Measurements from ENCODE around the gene MED27.

The MED27 gene

DNA sequence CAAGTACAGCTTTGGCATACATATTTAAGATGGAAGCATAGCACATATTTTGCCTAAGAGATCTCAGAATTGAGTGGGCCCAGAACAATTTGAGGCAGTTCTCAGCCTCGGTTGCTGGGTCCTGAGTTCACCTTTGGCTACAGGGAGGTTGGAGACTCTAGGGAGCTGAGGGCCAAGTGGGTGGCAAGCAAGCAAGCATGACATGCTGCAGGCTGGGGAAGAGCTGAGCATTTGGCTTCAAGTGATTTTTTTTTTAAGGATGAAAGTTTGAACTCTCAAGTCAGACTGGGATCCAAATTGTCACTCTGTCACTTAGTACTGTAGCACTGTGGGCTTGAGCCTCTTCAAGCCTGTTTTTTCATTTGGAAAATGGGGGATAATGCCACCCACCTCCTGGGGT is 160.5 kb downstream of the MED27 start:
- 86 to 93% methylated on average over 1 of the region's 1 CpG for WGBS, 2 experiments
- Histone ChIP-seq H3K4me1 (ENCODE audit: control insufficient read depth, insufficient read depth, low read length) (no peaks in the 10 kb centered on the region), H3K9me3 (ENCODE audit: control insufficient read depth, low read length) (no peaks in the 10 kb centered on the region), H3K4me3 (ENCODE audit: insufficient read depth, low read depth, low read length) (no peak overlapping the region), H3K27me3 (ENCODE audit: control insufficient read depth, insufficient read depth, low read length, poor library complexity, severe bottlenecking) (no peaks in the 10 kb centered on the region), H3K27ac (ENCODE audit: insufficient read depth, low read depth, low read length, poor library complexity, severe bottlenecking) (no peak overlapping the region), H3K36me3 (ENCODE audit: control insufficient read depth, insufficient read depth, low read length) (no peaks in the 10 kb centered on the region)

DNA sequence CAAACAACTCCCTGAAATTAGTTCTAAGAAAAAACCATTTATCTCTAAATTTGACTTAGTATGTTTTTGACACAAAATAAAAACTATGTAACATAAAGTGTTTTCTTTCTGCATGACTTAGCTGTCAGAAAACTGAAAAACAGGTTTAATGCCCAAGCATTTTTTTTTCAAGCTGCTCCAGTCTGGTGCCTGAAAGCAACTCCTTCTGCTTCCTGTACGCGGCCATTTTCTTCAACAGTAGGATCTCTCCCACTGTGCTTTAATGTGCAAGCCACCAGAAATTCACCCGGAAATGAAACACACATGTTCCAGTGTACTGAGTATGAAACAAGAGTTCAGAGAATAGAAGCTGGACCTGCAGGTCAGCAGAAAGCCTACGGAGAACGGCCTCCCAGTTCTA is 161.2 kb downstream of the MED27 start:
- WGBS, 2 experiments, result 89 to 93% methylated on average over 5 of the region's 5 CpGs
- Histone ChIP-seq H3K36me3 (ENCODE audit: control insufficient read depth, insufficient read depth, low read length) (no peaks in the 10 kb centered on the region), H3K9me3 (ENCODE audit: control insufficient read depth, low read length) (no peaks in the 10 kb centered on the region), H3K4me1 (ENCODE audit: control insufficient read depth, insufficient read depth, low read length) (no peaks in the 10 kb centered on the region), H3K4me3 (ENCODE audit: insufficient read depth, low read depth, low read length) (no peak overlapping the region), H3K27me3 (ENCODE audit: control insufficient read depth, insufficient read depth, low read length, poor library complexity, severe bottlenecking) (no peaks in the 10 kb centered on the region), H3K27ac (ENCODE audit: insufficient read depth, low read depth, low read length, poor library complexity, severe bottlenecking) (no peak overlapping the region)

- WGBS, 2 experiments, result 93 to 97% methylated on average over 2 of the region's 2 CpGs
Observed at GRCh38 chr9:131917009-131917408, 162.7 kb downstream of the MED27 start.

DNA sequence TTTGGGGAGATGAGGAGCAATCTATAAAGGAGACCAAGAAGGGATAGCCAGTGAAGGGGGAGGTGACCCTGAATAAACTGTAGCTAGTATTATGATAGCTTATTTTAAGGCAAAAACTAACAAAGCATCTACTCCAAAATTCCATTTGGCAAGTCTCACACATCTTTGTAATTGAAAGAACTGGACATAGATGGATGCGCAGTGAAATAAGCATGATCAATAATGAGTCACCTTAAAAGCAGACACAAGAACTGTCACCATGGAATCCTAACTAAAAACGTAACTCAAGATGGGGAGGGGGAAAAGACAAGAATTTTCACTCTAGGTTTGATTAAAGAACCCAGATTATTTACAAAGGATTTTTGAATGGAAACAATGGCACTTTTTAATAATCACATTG is 164.5 kb downstream of the MED27 start:
- Histone ChIP-seq H3K27me3 (ENCODE audit: control insufficient read depth, insufficient read depth, low read length, poor library complexity, severe bottlenecking) (no peaks in the 10 kb centered on the region), H3K4me1 (ENCODE audit: control insufficient read depth, insufficient read depth, low read length) (peaks cover 4% of the 10 kb centered on the region), H3K36me3 (ENCODE audit: control insufficient read depth, insufficient read depth, low read length) (no peaks in the 10 kb centered on the region), H3K9me3 (ENCODE audit: control insufficient read depth, low read length) (no peaks in the 10 kb centered on the region), H3K27ac (ENCODE audit: insufficient read depth, low read depth, low read length, poor library complexity, severe bottlenecking) (no peak overlapping the region), H3K4me3 (ENCODE audit: insufficient read depth, low read depth, low read length) (no peak overlapping the region)
- WGBS, 2 experiments, result 93 to 100% methylated on average over 1 to 2 of the region's 2 CpGs

More at GRCh38 chr9:131917009-131917408, 162.7 kb downstream of the MED27 start:
- no peaks in the 10 kb centered on the region for H3K36me3 ChIP-seq (ENCODE audit: control insufficient read depth, insufficient read depth, low read length)
- no peak overlapping the region for H3K27ac ChIP-seq (ENCODE audit: insufficient read depth, low read depth, low read length, poor library complexity, severe bottlenecking)
- H3K9me3 ChIP-seq (ENCODE audit: control insufficient read depth, low read length), result no peaks in the 10 kb centered on the region
- no peaks in the 10 kb centered on the region for H3K4me1 ChIP-seq (ENCODE audit: control insufficient read depth, insufficient read depth, low read length)
- H3K4me3 ChIP-seq (ENCODE audit: insufficient read depth, low read depth, low read length), result no peak overlapping the region
- no peaks in the 10 kb centered on the region for H3K27me3 ChIP-seq (ENCODE audit: control insufficient read depth, insufficient read depth, low read length, poor library complexity, severe bottlenecking)

DNA sequence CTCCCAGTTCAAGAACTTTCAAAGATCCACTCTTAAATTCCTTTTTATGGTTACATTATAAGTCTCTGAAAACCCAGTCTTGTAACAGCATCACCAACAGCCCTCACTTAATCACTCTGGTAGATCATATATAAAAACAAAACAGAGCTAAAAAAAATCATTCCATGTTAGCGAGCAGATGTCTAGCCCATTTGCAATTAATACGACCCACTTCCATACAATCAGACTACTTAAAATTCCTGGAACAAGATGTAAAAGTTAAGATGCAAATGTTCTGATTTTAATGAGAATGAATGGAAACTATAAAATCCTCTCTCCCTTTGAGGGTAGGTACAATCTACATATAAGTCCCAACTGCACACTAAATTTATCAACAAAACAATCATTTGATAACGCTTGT is 167.0 kb downstream of the MED27 start:
- H3K9me3 ChIP-seq (ENCODE audit: control insufficient read depth, low read length), result no peaks in the 10 kb centered on the region
- no peak overlapping the region for H3K27ac ChIP-seq (ENCODE audit: insufficient read depth, low read depth, low read length, poor library complexity, severe bottlenecking)
- peaks cover 4% of the 10 kb centered on the region for H3K4me1 ChIP-seq (ENCODE audit: control insufficient read depth, insufficient read depth, low read length)
- no peak overlapping the region for H3K4me3 ChIP-seq (ENCODE audit: insufficient read depth, low read depth, low read length)
- no peaks in the 10 kb centered on the region for H3K36me3 ChIP-seq (ENCODE audit: control insufficient read depth, insufficient read depth, low read length)
- WGBS, 2 experiments, result 92 to 100% methylated on average over 1 to 3 of the region's 3 CpGs
- no peaks in the 10 kb centered on the region for H3K27me3 ChIP-seq (ENCODE audit: control insufficient read depth, insufficient read depth, low read length, poor library complexity, severe bottlenecking)

DNA sequence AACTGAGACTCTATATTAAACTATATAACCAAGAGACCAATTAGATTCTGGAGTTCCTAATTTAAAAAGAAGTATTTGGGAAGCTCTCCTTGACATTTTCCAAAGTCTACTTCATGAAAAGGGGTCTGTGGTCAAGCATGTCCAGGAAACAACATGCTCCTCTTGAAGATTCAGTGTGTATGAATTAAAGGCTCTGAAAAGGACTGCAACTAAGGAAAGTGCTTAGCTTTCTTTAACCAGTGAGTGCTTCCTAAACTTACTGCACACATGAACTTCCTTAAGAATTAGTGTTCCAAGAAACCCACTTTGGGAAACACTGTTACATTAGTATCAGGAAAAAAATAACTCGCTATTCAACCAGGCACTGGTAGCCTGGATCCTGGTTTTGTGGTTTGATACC is 167.6 kb downstream of the MED27 start:
- peaks cover 4% of the 10 kb centered on the region for H3K4me1 ChIP-seq (ENCODE audit: control insufficient read depth, insufficient read depth, low read length)
- no peaks in the 10 kb centered on the region for H3K9me3 ChIP-seq (ENCODE audit: control insufficient read depth, low read length)
- H3K27ac ChIP-seq (ENCODE audit: insufficient read depth, low read depth, low read length, poor library complexity, severe bottlenecking), result no peak overlapping the region
- WGBS, 2 experiments, result 93% methylated on average over 1 of the region's 1 CpG
- H3K4me3 ChIP-seq (ENCODE audit: insufficient read depth, low read depth, low read length), result no peak overlapping the region
- no peaks in the 10 kb centered on the region for H3K36me3 ChIP-seq (ENCODE audit: control insufficient read depth, insufficient read depth, low read length)
- no peaks in the 10 kb centered on the region for H3K27me3 ChIP-seq (ENCODE audit: control insufficient read depth, insufficient read depth, low read length, poor library complexity, severe bottlenecking)

- no peak overlapping the region for H3K27ac ChIP-seq (ENCODE audit: insufficient read depth, low read depth, low read length, poor library complexity, severe bottlenecking)
- no peaks in the 10 kb centered on the region for H3K27me3 ChIP-seq (ENCODE audit: control insufficient read depth, insufficient read depth, low read length, poor library complexity, severe bottlenecking)
- H3K9me3 ChIP-seq (ENCODE audit: control insufficient read depth, low read length), result no peaks in the 10 kb centered on the region
- peaks cover 4% of the 10 kb centered on the region for H3K4me1 ChIP-seq (ENCODE audit: control insufficient read depth, insufficient read depth, low read length)
- no peak overlapping the region for H3K4me3 ChIP-seq (ENCODE audit: insufficient read depth, low read depth, low read length)
- H3K36me3 ChIP-seq (ENCODE audit: control insufficient read depth, insufficient read depth, low read length), result no peaks in the 10 kb centered on the region
- WGBS, 2 experiments, result 56 to 57% methylated on average over 7 of the region's 7 CpGs
Observed at GRCh38 chr9:131910572-131910971, 169.1 kb downstream of the MED27 start.

- Histone ChIP-seq H3K4me3 (ENCODE audit: insufficient read depth, low read depth, low read length) (no peak overlapping the region), H3K4me1 (ENCODE audit: control insufficient read depth, insufficient read depth, low read length) (peaks cover 3% of the 10 kb centered on the region), H3K36me3 (ENCODE audit: control insufficient read depth, insufficient read depth, low read length) (no peaks in the 10 kb centered on the region), H3K9me3 (ENCODE audit: control insufficient read depth, low read length) (no peaks in the 10 kb centered on the region), H3K27ac (ENCODE audit: insufficient read depth, low read depth, low read length, poor library complexity, severe bottlenecking) (no peak overlapping the region), H3K27me3 (ENCODE audit: control insufficient read depth, insufficient read depth, low read length, poor library complexity, severe bottlenecking) (no peaks in the 10 kb centered on the region)
- WGBS, 2 experiments, result 94% methylated on average over 3 of the region's 3 CpGs
Observed at GRCh38 chr9:131905144-131905543, 174.5 kb downstream of the MED27 start.

DNA sequence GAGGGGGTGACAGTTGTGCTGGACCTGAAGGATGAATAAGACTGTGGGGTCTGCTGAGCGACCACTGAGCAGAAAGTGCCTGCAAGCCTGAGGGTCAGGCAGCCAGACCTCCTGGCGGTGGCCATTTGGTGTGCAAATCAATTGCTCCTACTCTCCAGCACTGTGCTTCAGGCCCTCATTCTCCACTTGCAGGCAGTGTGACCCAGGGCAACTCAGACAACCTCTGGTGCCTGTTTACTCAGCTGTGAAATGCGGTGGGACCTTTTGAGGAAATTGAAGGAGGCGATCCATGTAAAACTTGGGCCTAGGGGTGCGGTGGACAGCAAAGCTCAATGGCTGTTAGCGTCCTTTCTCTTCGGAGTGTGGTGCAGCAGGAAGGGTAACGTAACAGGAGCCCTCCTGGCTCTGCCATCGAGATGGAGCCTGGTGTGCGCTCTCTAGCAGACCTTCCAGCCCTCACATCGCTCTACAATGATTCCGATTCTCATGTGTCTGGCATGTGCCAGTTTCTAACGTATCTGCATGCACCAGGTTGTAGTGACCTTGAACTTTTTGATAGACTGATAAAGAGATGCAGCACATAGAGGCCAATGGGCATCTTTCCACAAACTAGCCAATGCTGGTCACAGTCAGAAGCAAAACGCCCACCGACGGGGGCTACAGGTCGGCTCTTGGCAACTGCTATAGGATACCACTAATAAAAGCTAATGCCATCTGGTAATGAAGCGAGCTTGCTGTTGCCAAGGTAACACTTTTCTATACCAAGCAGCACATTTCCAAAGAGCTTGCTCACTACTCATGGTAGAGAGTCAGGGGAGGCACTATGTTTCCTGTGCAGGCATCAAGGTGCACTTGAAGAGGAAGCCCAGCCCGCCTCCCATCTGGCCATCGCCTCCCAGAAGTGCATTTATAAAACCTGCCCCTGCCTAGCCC is 180.1 kb downstream of the MED27 start:
- WGBS, 2 experiments, result 59 to 61% methylated on average over 20 of the region's 20 CpGs
- H3K27ac ChIP-seq (ENCODE audit: insufficient read depth, low read depth, low read length, poor library complexity, severe bottlenecking), result no peak overlapping the region
- H3K4me1 ChIP-seq (ENCODE audit: control insufficient read depth, insufficient read depth, low read length), result peaks cover 17% of the 10 kb centered on the region
- no peaks in the 10 kb centered on the region for H3K27me3 ChIP-seq (ENCODE audit: control insufficient read depth, insufficient read depth, low read length, poor library complexity, severe bottlenecking)
- H3K9me3 ChIP-seq (ENCODE audit: control insufficient read depth, low read length), result no peaks in the 10 kb centered on the region
- no peaks in the 10 kb centered on the region for H3K36me3 ChIP-seq (ENCODE audit: control insufficient read depth, insufficient read depth, low read length)
- H3K4me3 ChIP-seq (ENCODE audit: insufficient read depth, low read depth, low read length), result no peak overlapping the region

GRCh38 chr9:131892902-131893500 is 186.7 kb downstream of the MED27 start:
- Histone ChIP-seq H3K9me3 (ENCODE audit: control insufficient read depth, low read length) (no peaks in the 10 kb centered on the region), H3K27me3 (ENCODE audit: control insufficient read depth, insufficient read depth, low read length, poor library complexity, severe bottlenecking) (no peaks in the 10 kb centered on the region), H3K27ac (ENCODE audit: insufficient read depth, low read depth, low read length, poor library complexity, severe bottlenecking) (no peak overlapping the region), H3K36me3 (ENCODE audit: control insufficient read depth, insufficient read depth, low read length) (no peaks in the 10 kb centered on the region), H3K4me1 (ENCODE audit: control insufficient read depth, insufficient read depth, low read length) (peaks cover 18% of the 10 kb centered on the region), H3K4me3 (ENCODE audit: insufficient read depth, low read depth, low read length) (no peak overlapping the region)
- 55 to 58% methylated on average over 8 of the region's 9 CpGs for WGBS, 2 experiments
